PC-3 (cell line): ENCODE data around the gene CAPRIN2. TPM values are rescaled to one million over a fixed set of nuclear protein-coding genes. Genes with fewer than 3 reads are reported as not detected.

Experiments used
- ATAC-seq: fragments of 200-7000 bp; cut with Tn5 transposase; 2 replicates; pipeline ENCODE4 v1.9.1; 2020; ENCODE audit warnings: mild to moderate bottlenecking, moderate library complexity
- BruUV-seq: library from RNA; stranded (reverse); fragments of 400-500 nt; replicated peaks from 2 replicates; lab custom pipeline; 2021; lab: Mats Ljungman, UMichigan
- CTCF ChIA-PET: fragments of 300-600 bp; sonication (Branson Sonifier 250); formaldehyde crosslinking; loops from one replicate; lab custom pipeline; 2022; ENCODE audit warnings: antibody characterized with exemption; lab: Charles Lee
- POLR2A ChIA-PET: fragments of 300-600 bp; sonication (Branson Sonifier 250); formaldehyde crosslinking; loops from one replicate; lab custom pipeline; 2022; ENCODE audit warnings: antibody characterized with exemption; ENCODE audit not compliant: unreplicated experiment; lab: Charles Lee
- DNase-seq: peaks from one replicate; pipeline ENCODE4 v3.0.0-alpha.2; 2015
- H2AFZ ChIP-seq: fragments of 300-600 bp; sonication (generic); 2 replicates; pipeline ENCODE4 v1.6.0; 2016; ENCODE audit warnings: antibody characterized with exemption, low read length
- H3F3A ChIP-seq: fragments of 300-600 bp; sonication (generic); one replicate; pipeline ENCODE4 v1.6.0; 2017; ENCODE audit warnings: antibody characterized with exemption, low read length, control low read depth, mild to moderate bottlenecking; ENCODE audit not compliant: unreplicated experiment
- H3K27ac ChIP-seq: fragments of 300-600 bp; sonication (generic); 2 replicates; pipeline ENCODE4 v1.5.1; 2016; ENCODE audit warnings: mild to moderate bottlenecking, low read length
- H3K27me3 ChIP-seq: fragments of 300-600 bp; sonication (generic); 2 replicates; pipeline ENCODE4 v1.6.1; 2016; ENCODE audit warnings: low read length, mixed read lengths
- H3K36me3 ChIP-seq: fragments of 300-600 bp; sonication (generic); 2 replicates; pipeline ENCODE4 v1.6.1; 2016; ENCODE audit warnings: low read depth, mixed run types, low read length, mixed read lengths
- H3K4me1 ChIP-seq: fragments of 300-600 bp; sonication (generic); 2 replicates; pipeline ENCODE4 v1.5.1; 2016; ENCODE audit warnings: low read length; ENCODE audit not compliant: insufficient read depth
- H3K4me2 ChIP-seq: fragments of 300-600 bp; sonication (generic); 2 replicates; pipeline ENCODE4 v1.6.0; 2016; ENCODE audit warnings: low read length
- H3K4me3 ChIP-seq: fragments of 300-600 bp; sonication (generic); 2 replicates; pipeline ENCODE4 v1.5.1; 2016; ENCODE audit warnings: mild to moderate bottlenecking, low read length, mixed read lengths
- H3K79me2 ChIP-seq: fragments of 300-600 bp; sonication (generic); 2 replicates; pipeline ENCODE4 v1.6.1; 2017; ENCODE audit warnings: low read length, mixed read lengths
- H3K9ac ChIP-seq: fragments of 300-600 bp; sonication (generic); 2 replicates; pipeline ENCODE4 v1.6.0; 2016; ENCODE audit warnings: mild to moderate bottlenecking, low read length
- H3K9me2 ChIP-seq: fragments of 300-600 bp; sonication (generic); replicated peaks from 2 replicates; pipeline ENCODE4 v1.6.1; 2016; ENCODE audit warnings: mixed run types, low read length, mixed read lengths
- H3K9me3 ChIP-seq: fragments of 300-600 bp; sonication (generic); 2 replicates; pipeline ENCODE4 v1.6.1; 2016; ENCODE audit warnings: low read length, mixed read lengths
- H4K20me1 ChIP-seq: fragments of 300-600 bp; sonication (generic); 2 replicates; pipeline ENCODE4 v1.6.1; 2016; ENCODE audit warnings: low read length, mixed read lengths
- CTCF ChIP-seq: fragments of 300-600 bp; sonication (generic); conservative IDR thresholded peaks from 2 replicates; pipeline ENCODE4 v1.5.1; 2017; ENCODE audit warnings: antibody characterized with exemption, low read depth, mild to moderate bottlenecking, low read length
- EZH2 ChIP-seq: fragments of 300-600 bp; sonication (generic); IDR thresholded peaks from one replicate; pipeline ENCODE4 v1.6.1; 2017; ENCODE audit warnings: antibody characterized with exemption, mild to moderate bottlenecking, low read length; ENCODE audit not compliant: unreplicated experiment
- EZH2phosphoT487 ChIP-seq: fragments of 300-600 bp; sonication (generic); IDR thresholded peaks from 2 replicates; pipeline ENCODE4 v1.6.1; 2018; ENCODE audit warnings: mild to moderate bottlenecking, antibody characterized with exemption, low read length, borderline replicate concordance
- intact Hi-C: fragments of 100-400 bp; cut with micrococcal nuclease; formaldehyde crosslinking; loops from 2 replicates; pipeline ENCODE4 v1.9.0; 2023
- total RNA-seq: library from RNA; depleted of rRNA; stranded (reverse); fragments of >200 nt; gene quantifications from 2 replicates; pipeline ENCODE4 v1.2.3, GENCODE V29; 2014

Gene CAPRIN2
- total RNA-seq, 1 experiment from 2014 or later, result 23.1 TPM

DNA sequence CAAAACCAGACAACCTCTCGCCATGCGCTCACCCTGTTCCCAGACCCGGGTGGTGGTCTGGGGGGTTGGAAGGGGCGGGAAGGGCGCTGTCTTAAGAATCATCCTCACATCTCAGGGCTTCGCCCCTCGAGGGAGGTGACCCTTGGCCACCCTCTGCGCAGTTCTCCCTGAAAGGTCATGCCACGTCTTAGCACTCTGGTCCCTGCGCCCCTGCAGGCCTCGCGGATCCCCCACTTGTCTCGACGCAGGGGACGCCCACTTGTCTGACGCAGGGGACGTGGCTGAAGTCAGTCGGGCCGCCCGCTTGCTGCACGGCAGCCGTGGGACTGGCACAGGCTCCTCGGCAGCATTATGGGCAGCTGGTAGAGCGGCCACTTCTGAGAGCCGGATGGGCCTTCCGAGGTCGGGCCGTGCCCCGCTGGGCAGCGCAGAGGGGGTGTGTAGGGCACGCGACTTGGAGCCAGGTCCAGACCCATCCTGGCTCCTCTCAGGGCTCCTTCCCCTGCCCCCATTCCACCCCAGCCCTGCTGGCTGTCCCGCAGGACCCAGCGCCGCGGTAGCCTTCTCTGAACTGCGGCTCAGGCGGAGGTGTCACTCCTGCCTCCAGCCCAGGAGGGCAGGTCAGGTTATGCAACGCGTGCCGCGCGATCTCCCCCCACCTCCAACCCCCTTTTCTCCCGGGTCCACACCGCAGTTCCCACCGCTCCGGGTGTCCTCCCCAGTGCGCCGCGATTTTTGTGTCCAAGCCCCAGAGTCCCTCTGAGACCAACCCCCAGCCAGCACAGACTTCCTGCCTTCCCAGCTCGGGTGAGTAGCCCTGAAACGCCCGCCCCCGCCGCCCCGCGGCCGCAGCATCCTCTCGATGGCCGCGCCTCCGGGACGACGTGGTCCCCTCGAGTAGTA, 40.9 kb upstream of the CAPRIN2 start:
- peak overlapping the region; percentile 97 for H3K9ac ChIP-seq
- H4K20me1 ChIP-seq, result no peaks in the 10 kb centered on the region
- CTCF ChIA-PET, result interaction anchor here (0.7 to 0.9 kb wide), 2 partner anchors 41 to 42 kb away, joined by 5 to 6 read pairs; partner anchors contain the start of gene CAPRIN2
- intact Hi-C loops, result loop anchor here (1.0 kb wide), 1 partner anchor 40 kb away; no protein-coding TSS in a partner anchor
- peak overlapping the region; percentile 93 for H3K4me2 ChIP-seq
- no peaks in the 10 kb centered on the region for H3K27me3 ChIP-seq
- H2AFZ ChIP-seq, result peak overlapping the region; percentile 65; the same call in 1 of the 2 replicates
- peaks cover 21% of the 10 kb centered on the region for H3K79me2 ChIP-seq
- ATAC-seq, result peak; percentile 25
- H3K4me3 ChIP-seq, result peak overlapping the region; percentile 80
- H3K9me2 ChIP-seq, result no peaks in the 10 kb centered on the region
- H3F3A ChIP-seq, result peaks cover 8% of the 10 kb centered on the region
- peak; percentile 77 for DNase-seq
- BruUV-seq, result TSS peak; percentile 67
- TF ChIP-seq EZH2phosphoT487 (peak; percentile 75), CTCF (no peak), EZH2 (no peak)
- POLR2A ChIA-PET, result interaction anchor here (0.5 to 1.6 kb wide), 9 partner anchors 41 to 1328 kb away, joined by 3 to 20 read pairs (median 3); partner anchors contain the start of gene CAPRIN2
- peak overlapping the region; percentile 100 for H3K27ac ChIP-seq
- no peaks in the 10 kb centered on the region for H3K9me3 ChIP-seq
- H3K4me1 ChIP-seq, result peaks cover 58% of the 10 kb centered on the region
- peaks cover 10% of the 10 kb centered on the region for H3K36me3 ChIP-seq

DNA sequence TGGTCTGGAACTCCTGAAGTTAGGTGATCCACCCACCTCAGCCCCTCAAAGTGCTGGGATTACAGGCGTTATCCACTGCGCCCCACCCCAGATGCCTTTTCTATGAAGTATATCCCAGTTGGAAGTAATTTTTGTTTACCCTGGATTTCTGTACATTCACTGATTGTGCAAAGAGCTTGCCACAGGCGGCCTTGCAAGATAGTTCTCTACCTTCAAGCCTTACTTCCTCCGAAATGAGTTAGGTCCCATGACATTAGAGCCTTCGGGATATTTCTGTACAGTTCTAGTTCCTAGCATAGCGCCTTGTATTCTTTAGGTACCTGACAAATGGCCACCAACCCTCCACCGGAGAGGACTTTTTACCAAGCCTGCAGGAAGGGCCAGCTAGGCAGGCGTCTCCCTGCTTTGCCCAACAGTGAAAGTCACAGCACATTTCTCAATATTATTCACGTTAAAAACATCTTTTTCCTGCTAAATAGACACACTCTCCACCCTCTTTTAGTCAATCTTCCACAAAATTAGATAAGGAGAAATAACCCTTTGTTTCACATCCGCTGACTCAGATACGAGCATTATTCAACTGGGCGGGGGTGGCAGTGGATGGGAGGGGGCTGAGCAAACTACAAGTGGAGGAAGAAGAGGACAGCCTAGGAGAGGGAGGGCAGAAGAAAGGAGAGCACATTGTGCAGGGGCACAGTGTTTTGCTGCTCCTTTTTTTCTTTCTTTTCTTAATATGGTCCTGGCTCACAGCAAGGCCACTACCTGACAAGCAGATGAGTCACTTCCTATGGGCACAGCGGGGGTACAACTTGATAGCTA, 40.0 kb upstream of the CAPRIN2 start:
- Histone ChIP-seq H3K79me2 (peaks cover 21% of the 10 kb centered on the region), H3K9ac (peak overlapping the region; percentile 97), H4K20me1 (no peaks in the 10 kb centered on the region), H3K27me3 (no peaks in the 10 kb centered on the region), H3K9me2 (no peaks in the 10 kb centered on the region), H3K27ac (peak overlapping the region; percentile 100), H3K4me1 (peaks cover 59% of the 10 kb centered on the region), H3K4me3 (peak overlapping the region; percentile 80), H3K9me3 (no peaks in the 10 kb centered on the region), H3K4me2 (peak overlapping the region; percentile 93), H3F3A (peaks cover 8% of the 10 kb centered on the region), H2AFZ (0 out of 2 replicates have a peak overlapping the region, but pooled peaks have one; percentile 65), H3K36me3 (peaks cover 2% of the 10 kb centered on the region; the same call in 1 of the 2 replicates)
- peak; percentile 53 for ATAC-seq
- peak; percentile 91 for DNase-seq
- POLR2A ChIA-PET, result interaction anchor here (0.5 to 1.6 kb wide), 4 partner anchors 36 to 1276 kb away, joined by 3 to 15 read pairs (median 4); partner anchors contain the start of gene CAPRIN2
- CTCF ChIA-PET, result no interaction called here
- TF ChIP-seq CTCF, result no peak
- no peak for TF ChIP-seq EZH2
- BruUV-seq, result TSS peak; percentile 61
- intact Hi-C loops, result loop anchor here (1.0 kb wide), 2 partner anchors 39 to 99 kb away; partner anchors contain the start of gene IPO8
